Lower leg skin (tissue), 3 donors: ENCODE results near the gene DIP2C.

Experiments
- POLR2A ChIP-seq, 2 donors: fragments of 450-650 bp; IDR thresholded peaks; one replicate each; pipeline ENCODE4 v1.6.1; 2016 to 2017; ENCODE audit warnings: antibody characterized with exemption in 2 of 2, mild to moderate bottlenecking in 1 of 2, moderate library complexity in 1 of 2
- TF ChIP-seq, protein P1 (sequence below), 3 donors: fragments of 450-650 bp; IDR thresholded peaks; one replicate each; pipeline ENCODE4 v1.5.1; 2016; ENCODE audit warnings: antibody characterized with exemption in 3 of 3, mild to moderate bottlenecking in 3 of 3, moderate library complexity in 2 of 3

DNA sequence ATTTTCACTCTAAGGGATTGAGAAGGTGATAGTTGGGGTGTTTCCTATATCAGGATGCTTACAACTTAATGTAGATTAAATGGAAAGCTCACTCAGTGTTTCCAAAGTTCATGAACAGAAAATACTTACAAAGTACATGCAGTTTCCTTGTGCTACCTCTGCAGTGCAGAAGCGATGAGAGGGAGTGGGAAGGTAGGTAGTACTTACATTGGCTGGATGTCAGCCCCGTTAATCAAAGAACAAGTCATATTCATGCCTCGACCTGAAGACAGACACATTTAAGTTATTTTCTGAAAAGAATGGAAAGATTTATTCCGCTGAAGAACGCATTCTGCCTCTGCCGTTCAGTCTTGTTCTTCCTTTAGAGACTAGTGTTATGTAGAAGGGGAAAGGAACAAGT, 461.1 kb downstream of the DIP2C start:
- TF ChIP-seq, protein P1, sequence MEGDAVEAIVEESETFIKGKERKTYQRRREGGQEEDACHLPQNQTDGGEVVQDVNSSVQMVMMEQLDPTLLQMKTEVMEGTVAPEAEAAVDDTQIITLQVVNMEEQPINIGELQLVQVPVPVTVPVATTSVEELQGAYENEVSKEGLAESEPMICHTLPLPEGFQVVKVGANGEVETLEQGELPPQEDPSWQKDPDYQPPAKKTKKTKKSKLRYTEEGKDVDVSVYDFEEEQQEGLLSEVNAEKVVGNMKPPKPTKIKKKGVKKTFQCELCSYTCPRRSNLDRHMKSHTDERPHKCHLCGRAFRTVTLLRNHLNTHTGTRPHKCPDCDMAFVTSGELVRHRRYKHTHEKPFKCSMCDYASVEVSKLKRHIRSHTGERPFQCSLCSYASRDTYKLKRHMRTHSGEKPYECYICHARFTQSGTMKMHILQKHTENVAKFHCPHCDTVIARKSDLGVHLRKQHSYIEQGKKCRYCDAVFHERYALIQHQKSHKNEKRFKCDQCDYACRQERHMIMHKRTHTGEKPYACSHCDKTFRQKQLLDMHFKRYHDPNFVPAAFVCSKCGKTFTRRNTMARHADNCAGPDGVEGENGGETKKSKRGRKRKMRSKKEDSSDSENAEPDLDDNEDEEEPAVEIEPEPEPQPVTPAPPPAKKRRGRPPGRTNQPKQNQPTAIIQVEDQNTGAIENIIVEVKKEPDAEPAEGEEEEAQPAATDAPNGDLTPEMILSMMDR (IDR thresholded peaks at IDR 0.05): no peak
- no peak for TF ChIP-seq POLR2A (IDR thresholded peaks at IDR 0.05)
